ENCODE data around the gene HIVEP1.

Gene HIVEP1

GRCh38 chr6:12008366-12009179 lies 3.5 kb upstream of the HIVEP1 start (continued):
- TF ChIP-seq ZNF26 (tag by site-specific recombination; IDR thresholded peaks at IDR 0.05): no peak
- TF ChIP-seq TRIM28 (IDR thresholded peaks at IDR 0.05; ENCODE audit: borderline replicate concordance, low read length): no peak
- TF ChIP-seq BCL11B (tag by site-specific recombination; IDR thresholded peaks at IDR 0.05; ENCODE audit: low read depth): 0 out of 2 replicates have a peak, but pooled peaks have one; percentile 25
- TF ChIP-seq SETDB1 (IDR thresholded peaks at IDR 0.05; ENCODE audit: insufficient read length, low read length): no peak
- no peak for TF ChIP-seq ZNF513 (tag by site-specific recombination; IDR thresholded peaks at IDR 0.05)
- no peak for TF ChIP-seq ZNF555 (tag by site-specific recombination; conservative IDR thresholded peaks at IDR 0.05)
- no peak for TF ChIP-seq ZNF140 (tag by site-specific recombination; IDR thresholded peaks at IDR 0.05)
- no peak for TF ChIP-seq ZNF280D (tag by site-specific recombination; IDR thresholded peaks at IDR 0.05)
- TF ChIP-seq ATF2 (tag by site-specific recombination; IDR thresholded peaks at IDR 0.05; ENCODE audit: low read depth): no peak
- TF ChIP-seq PRDM2 (tag by site-specific recombination; IDR thresholded peaks at IDR 0.05; ENCODE audit: borderline replicate concordance): no peak
- no peak for TF ChIP-seq ZNF280C (tag by site-specific recombination; IDR thresholded peaks at IDR 0.05)
- TF ChIP-seq ZNF830 (tag by site-specific recombination; IDR thresholded peaks at IDR 0.05; ENCODE audit: low read depth): no peak
- no peak; the same call in 1 of the 2 replicates for TF ChIP-seq ZSCAN16 (tag by site-specific recombination; IDR thresholded peaks at IDR 0.05)
- no peak for TF ChIP-seq ZNF175 (tag by site-specific recombination; IDR thresholded peaks at IDR 0.05)
- peak; percentile 18; the same call in 1 of the 2 replicates for TF ChIP-seq GLIS1 (tag by site-specific recombination; IDR thresholded peaks at IDR 0.05)
- no peak for TF ChIP-seq REPIN1 (tag by site-specific recombination; IDR thresholded peaks at IDR 0.05; ENCODE audit: low read depth)
- no peak for TF ChIP-seq ZNF600 (tag by site-specific recombination; IDR thresholded peaks at IDR 0.05)
- TF ChIP-seq ZNF488 (tag by site-specific recombination; IDR thresholded peaks at IDR 0.05): no peak
- TF ChIP-seq ZSCAN23 (tag by site-specific recombination; IDR thresholded peaks at IDR 0.05): no peak
- peak; percentile 88 for TF ChIP-seq ZNF335 (tag by site-specific recombination; conservative IDR thresholded peaks at IDR 0.05)
- no peak for TF ChIP-seq ZNF16 (tag by site-specific recombination; IDR thresholded peaks at IDR 0.05; ENCODE audit: low read depth)
- TF ChIP-seq ZNF138 (tag by site-specific recombination; IDR thresholded peaks at IDR 0.05; ENCODE audit: borderline replicate concordance): no peak

Data from HEK293 (cell line).